MCF 10A (cell line): ENCODE measurements around the gene MX2. TPM values are rescaled to one million over a fixed set of nuclear protein-coding genes. Genes with fewer than 3 reads are reported as not detected.

ENCODE experiments used
- BruUV-seq: library from RNA; stranded (reverse); fragments of 400-500 nt; replicated peaks from 2 replicates; lab custom pipeline; 2021; lab: Mats Ljungman, UMichigan
- CTCF ChIA-PET: fragments of 300-600 bp; sonication (Branson Sonifier 250); formaldehyde crosslinking; extraction: SDS; loops from one replicate; lab custom pipeline; 2021; ENCODE audit warnings: antibody characterized with exemption, inconsistent platforms; lab: Yijun Ruan, JAX
- POLR2A ChIA-PET: fragments of 300-600, 350-650 bp; sonication (Branson Sonifier 250); formaldehyde crosslinking; extraction: SDS; loops from one replicate; lab custom pipeline; 2020; ENCODE audit warnings: antibody characterized with exemption, inconsistent platforms; lab: Yijun Ruan, JAX
- DNase-seq: peaks from one replicate; pipeline ENCODE4 v3.0.0-alpha.2; 2018; ENCODE audit not compliant: unreplicated experiment
- H3K27ac Mint-ChIP-seq: one replicate; pipeline ENCODE4 v1.8.0; 2022; ENCODE audit warnings: mild to moderate bottlenecking, low read depth, mixed read lengths; ENCODE audit not compliant: unreplicated experiment
- H3K27me3 Mint-ChIP-seq: one replicate; pipeline ENCODE4 v1.8.0; 2022; ENCODE audit warnings: mixed read lengths; ENCODE audit not compliant: insufficient read depth, unreplicated experiment
- H3K36me3 Mint-ChIP-seq: one replicate; pipeline ENCODE4 v1.8.0; 2022; ENCODE audit warnings: mild to moderate bottlenecking, moderate library complexity, mixed read lengths; ENCODE audit not compliant: insufficient read depth, unreplicated experiment
- H3K4me1 Mint-ChIP-seq: one replicate; pipeline ENCODE4 v1.8.0; 2022; ENCODE audit warnings: mixed read lengths; ENCODE audit not compliant: insufficient read depth, unreplicated experiment
- H3K4me3 Mint-ChIP-seq: one replicate; pipeline ENCODE4 v1.8.0; 2022; ENCODE audit warnings: mild to moderate bottlenecking, moderate library complexity, mixed read lengths; ENCODE audit not compliant: unreplicated experiment
- H3K9me3 Mint-ChIP-seq: one replicate; pipeline ENCODE4 v1.8.0; 2022; ENCODE audit warnings: mixed read lengths; ENCODE audit not compliant: unreplicated experiment
- intact Hi-C: fragments of 100-400 bp; cut with micrococcal nuclease; formaldehyde crosslinking; loops from 2 replicates; pipeline ENCODE4 v1.14.1; 2022
- total RNA-seq: library from RNA; stranded (reverse); gene quantifications from 2 replicates; pipeline ENCODE4 v1.2.3, GENCODE V29; 2022
- TF ChIP-seq, protein P1 (sequence below): fragments of 200-600 bp; IDR thresholded peaks from one replicate; pipeline ENCODE4 v1.8.0; 2022; ENCODE audit warnings: antibody characterized with exemption, mild to moderate bottlenecking; ENCODE audit not compliant: unreplicated experiment

The MX2 gene
- total RNA-seq, 1 experiment from 2014 or later, result not detected

DNA sequence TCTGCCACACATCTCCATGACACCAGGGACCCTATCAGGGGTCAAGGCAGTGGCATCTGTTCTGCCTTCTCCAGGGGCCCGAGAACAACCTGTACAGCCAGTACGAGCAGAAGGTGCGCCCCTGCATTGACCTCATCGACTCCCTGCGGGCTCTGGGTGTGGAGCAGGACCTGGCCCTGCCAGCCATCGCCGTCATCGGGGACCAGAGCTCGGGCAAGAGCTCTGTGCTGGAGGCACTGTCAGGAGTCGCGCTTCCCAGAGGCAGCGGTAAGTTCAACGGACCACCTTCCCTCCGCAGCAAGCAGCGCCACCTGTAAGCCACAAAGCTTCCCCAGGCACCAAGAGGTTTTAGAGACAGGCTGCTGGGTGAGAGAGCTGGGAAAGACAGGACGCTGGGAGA, 15.9 kb downstream of the MX2 start:
- no peaks in the 10 kb centered on the region for H3K36me3 Mint-ChIP-seq
- TF ChIP-seq, protein P1, sequence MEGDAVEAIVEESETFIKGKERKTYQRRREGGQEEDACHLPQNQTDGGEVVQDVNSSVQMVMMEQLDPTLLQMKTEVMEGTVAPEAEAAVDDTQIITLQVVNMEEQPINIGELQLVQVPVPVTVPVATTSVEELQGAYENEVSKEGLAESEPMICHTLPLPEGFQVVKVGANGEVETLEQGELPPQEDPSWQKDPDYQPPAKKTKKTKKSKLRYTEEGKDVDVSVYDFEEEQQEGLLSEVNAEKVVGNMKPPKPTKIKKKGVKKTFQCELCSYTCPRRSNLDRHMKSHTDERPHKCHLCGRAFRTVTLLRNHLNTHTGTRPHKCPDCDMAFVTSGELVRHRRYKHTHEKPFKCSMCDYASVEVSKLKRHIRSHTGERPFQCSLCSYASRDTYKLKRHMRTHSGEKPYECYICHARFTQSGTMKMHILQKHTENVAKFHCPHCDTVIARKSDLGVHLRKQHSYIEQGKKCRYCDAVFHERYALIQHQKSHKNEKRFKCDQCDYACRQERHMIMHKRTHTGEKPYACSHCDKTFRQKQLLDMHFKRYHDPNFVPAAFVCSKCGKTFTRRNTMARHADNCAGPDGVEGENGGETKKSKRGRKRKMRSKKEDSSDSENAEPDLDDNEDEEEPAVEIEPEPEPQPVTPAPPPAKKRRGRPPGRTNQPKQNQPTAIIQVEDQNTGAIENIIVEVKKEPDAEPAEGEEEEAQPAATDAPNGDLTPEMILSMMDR, result no peak
- H3K27me3 Mint-ChIP-seq, result no peaks in the 10 kb centered on the region
- intact Hi-C loops, result no loop called here
- H3K4me3 Mint-ChIP-seq, result no peak overlapping the region
- no TSS peak for BruUV-seq
- ChIA-PET POLR2A (interaction anchor here (0.6 kb wide), 1 partner anchor 216 kb away, joined by 3 read pairs; no protein-coding TSS in a partner anchor), CTCF (no interaction called here)
- no peak overlapping the region for H3K27ac Mint-ChIP-seq
- no peak for DNase-seq
- no peaks in the 10 kb centered on the region for H3K9me3 Mint-ChIP-seq
- no peaks in the 10 kb centered on the region for H3K4me1 Mint-ChIP-seq

DNA sequence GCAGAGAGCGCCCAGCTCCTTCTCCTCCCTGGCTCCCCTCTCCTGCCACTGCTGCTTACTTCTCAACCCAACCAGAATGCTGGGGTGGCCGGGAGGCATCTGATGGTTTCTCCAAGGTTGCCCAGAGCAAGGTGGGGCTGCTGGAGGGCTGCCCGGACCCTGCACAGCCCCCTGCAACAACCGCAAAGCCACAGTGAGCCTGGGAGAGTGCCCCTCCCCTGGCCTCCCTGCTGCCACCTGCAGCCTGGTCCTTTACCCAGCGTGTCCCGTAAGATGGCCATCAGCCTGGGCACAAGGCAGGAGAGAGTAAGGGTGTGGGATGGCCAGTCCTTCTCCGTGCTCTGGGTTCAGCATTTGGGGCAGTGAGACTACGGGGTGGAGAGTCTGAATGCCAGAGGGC, 17.0 kb downstream of the MX2 start:
- BruUV-seq, result no TSS peak
- ChIA-PET CTCF (no interaction called here), POLR2A (no interaction called here)
- no peak overlapping the region for H3K27ac Mint-ChIP-seq
- H3K27me3 Mint-ChIP-seq, result no peaks in the 10 kb centered on the region
- intact Hi-C loops, result no loop called here
- TF ChIP-seq, protein P1, result no peak
- no peak for DNase-seq
- H3K4me1 Mint-ChIP-seq, result no peaks in the 10 kb centered on the region
- no peaks in the 10 kb centered on the region for H3K36me3 Mint-ChIP-seq
- no peaks in the 10 kb centered on the region for H3K9me3 Mint-ChIP-seq
- no peak overlapping the region for H3K4me3 Mint-ChIP-seq

DNA sequence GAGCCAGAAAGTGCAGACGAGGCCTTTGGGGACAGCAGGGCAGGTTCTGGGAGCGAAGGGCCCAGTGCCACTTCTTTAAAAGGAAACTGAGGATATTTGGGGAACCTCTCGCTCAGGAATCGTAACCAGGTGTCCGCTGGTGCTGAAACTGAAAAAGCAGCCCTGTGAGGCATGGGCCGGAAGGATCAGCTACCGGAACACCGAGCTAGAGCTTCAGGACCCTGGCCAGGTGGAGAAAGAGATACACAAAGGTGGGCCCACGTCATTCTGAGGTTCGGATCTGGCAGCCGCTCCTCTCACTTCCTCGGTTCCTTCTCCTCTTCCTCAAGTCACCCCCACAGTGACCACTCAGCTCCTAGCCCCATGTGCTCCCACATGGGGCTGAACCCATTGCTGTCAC, 18.1 kb downstream of the MX2 start:
- DNase-seq, result no peak
- no peaks in the 10 kb centered on the region for H3K9me3 Mint-ChIP-seq
- H3K36me3 Mint-ChIP-seq, result no peaks in the 10 kb centered on the region
- ChIA-PET POLR2A (interaction anchor here (0.6 kb wide), 1 partner anchor 500 kb away, joined by 3 read pairs; no protein-coding TSS in a partner anchor), CTCF (interaction anchor here (0.7 kb wide), 1 partner anchor 75 kb away, joined by 4 read pairs; no protein-coding TSS in a partner anchor)
- H3K27me3 Mint-ChIP-seq, result no peaks in the 10 kb centered on the region
- TF ChIP-seq, protein P1, result no peak
- intact Hi-C loops, result no loop called here
- no peak overlapping the region for H3K27ac Mint-ChIP-seq
- H3K4me1 Mint-ChIP-seq, result no peaks in the 10 kb centered on the region
- H3K4me3 Mint-ChIP-seq, result no peak overlapping the region
- no TSS peak for BruUV-seq

DNA sequence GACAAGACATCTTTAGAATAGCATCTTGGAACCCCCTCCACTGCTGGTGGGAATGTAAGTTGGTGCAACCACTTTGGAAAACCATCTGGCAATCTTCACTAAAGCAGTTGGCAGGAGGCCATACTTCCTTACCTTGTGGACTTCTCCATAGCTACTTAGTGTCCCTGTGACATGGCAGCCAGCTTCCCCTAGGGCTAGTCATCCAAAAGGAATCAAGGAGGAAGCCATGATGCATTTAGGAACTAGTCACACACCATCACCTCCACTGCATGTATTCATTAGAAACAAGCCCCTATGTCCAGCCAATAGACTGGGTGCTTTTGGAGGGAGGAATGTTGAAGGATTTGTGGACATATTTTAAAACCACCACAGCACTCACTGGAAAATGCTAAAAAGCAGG, 19.9 kb downstream of the MX2 start:
- Mint-ChIP-seq H3K9me3 (no peaks in the 10 kb centered on the region), H3K27ac (no peak overlapping the region), H3K27me3 (peaks cover 5% of the 10 kb centered on the region), H3K4me3 (no peak overlapping the region), H3K36me3 (no peaks in the 10 kb centered on the region), H3K4me1 (peaks cover 2% of the 10 kb centered on the region)
- TF ChIP-seq, protein P1, result no peak
- no peak for DNase-seq
- POLR2A ChIA-PET, result no interaction called here
- intact Hi-C loops, result no loop called here
- CTCF ChIA-PET, result no interaction called here
- no TSS peak for BruUV-seq
